A549 treated with GW870086 at 1 μM for 4 hours (cell line): ENCODE measurements around the gene PLOD1. TPM values are rescaled to one million over a fixed set of nuclear protein-coding genes. Genes with fewer than 3 reads are reported as not detected.

Experiments used
- total RNA-seq: library from RNA; stranded (reverse); fragments of 200-300 nt; extraction: Qiagen RNA extraction; gene quantifications from 5 replicates; pipeline ENCODE4 v1.2.3, GENCODE V29; 2022; ENCODE audit warnings: low read depth

PLOD1 gene
- 69.4 to 85.4 TPM (median 79.5 TPM) in 5 replicates for total RNA-seq

GRCh38 chr1:11934302-11935056 is at the start of gene PLOD1:
TSS of gene PLOD1 (plus strand) at chr1:11934717. CDS start at chr1:11934780, 63 bp downstream.

GRCh38 chr1:11979851-11980675 is 45.5 kb downstream of the PLOD1 start, which contains the start of gene MFN2:
TSS of gene MFN2 (plus strand) at chr1:11980444. CDS start at chr1:11989169, 8,725 bp downstream.

Other genes with a start within 250 kb of the PLOD1 start
- 0.03 to 0.14 TPM (median 0.07 TPM) in 5 replicates for gene DRAXIN, start 243.0 kb upstream of the PLOD1 start, total RNA-seq
- 77.2 to 116 TPM (median 99.3 TPM) in 5 replicates for gene AGTRAP, start 198.6 kb upstream of the PLOD1 start, total RNA-seq
- not detected in 5 replicates for gene C1orf167, start 172.5 kb upstream of the PLOD1 start, total RNA-seq
- gene MTHFR, start 128.8 kb upstream of the PLOD1 start, total RNA-seq, result 3.9 to 4.9 TPM (median 4.0 TPM) in 5 replicates
- 4.7 to 6.7 TPM (median 5.3 TPM) in 5 replicates for gene CLCN6, start 128.5 kb upstream of the PLOD1 start, total RNA-seq
- not detected in 5 replicates for gene NPPA, start 86.9 kb upstream of the PLOD1 start, total RNA-seq
- gene NPPB, start 75.8 kb upstream of the PLOD1 start, total RNA-seq, result 0.24 TPM in 1 of 5 replicates, not detected in the others
- 30.1 to 47.4 TPM (median 45.3 TPM) in 5 replicates for gene KIAA2013, start 8.3 kb upstream of the PLOD1 start, total RNA-seq
- 31.6 to 36.8 TPM (median 32.3 TPM) in 5 replicates for gene MFN2, start 45.7 kb downstream of the PLOD1 start, total RNA-seq
- gene MIIP, start 84.8 kb downstream of the PLOD1 start, total RNA-seq, result 11.7 to 15.5 TPM (median 13.0 TPM) in 5 replicates
- 0.06 to 0.23 TPM (median 0.11 TPM) in 5 replicates for gene TNFRSF8, start 128.6 kb downstream of the PLOD1 start, total RNA-seq
- gene TNFRSF1B, start 232.3 kb downstream of the PLOD1 start, total RNA-seq, result 0.42 to 0.66 TPM (median 0.53 TPM) in 5 replicates